NCI-H2227 (cell line): Measurements from ENCODE around the gene PDPK1.
"Not testable (repeated sequence)": the region's sequence is repeated elsewhere in the genome, so short reads cannot be mapped to it uniquely, and the experiment has no call there.

Source experiments
- DNase-seq: peaks from one replicate; lab custom pipeline; 2025; ENCODE audit not compliant: unreplicated experiment; lab: John Stamatoyannopoulos, UW

The PDPK1 gene

DNA sequence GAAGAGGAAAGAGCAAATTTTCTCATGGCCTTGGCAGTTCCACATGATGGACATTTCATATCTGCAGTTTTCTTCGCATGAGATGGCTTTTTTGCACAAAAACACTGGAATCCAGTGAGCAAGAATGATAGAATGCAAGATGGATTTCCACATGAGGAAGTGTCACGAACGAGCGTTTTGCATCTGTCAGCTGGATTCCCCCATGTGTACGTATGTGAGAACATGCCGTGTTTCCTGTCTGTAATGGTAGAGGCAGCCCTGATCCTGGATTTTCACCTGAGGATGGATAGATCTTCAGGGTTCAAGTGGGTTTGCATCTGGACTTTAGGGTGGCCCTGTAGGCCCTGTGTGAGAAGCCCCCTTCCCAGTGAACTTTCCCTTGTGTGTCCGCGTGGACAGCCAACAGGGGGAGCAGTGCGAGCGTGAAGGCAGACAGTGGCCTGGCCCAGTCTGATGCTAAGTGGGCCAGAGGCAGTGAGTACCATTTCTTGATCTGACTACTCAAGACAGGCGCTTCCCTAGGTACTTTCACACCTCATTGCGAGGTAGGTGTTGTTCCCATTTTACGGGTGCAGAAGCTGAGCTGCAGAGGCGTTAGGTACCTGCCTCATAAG is 2.1 kb downstream of the PDPK1 start:
- DNase-seq = peak; percentile 36

DNA sequence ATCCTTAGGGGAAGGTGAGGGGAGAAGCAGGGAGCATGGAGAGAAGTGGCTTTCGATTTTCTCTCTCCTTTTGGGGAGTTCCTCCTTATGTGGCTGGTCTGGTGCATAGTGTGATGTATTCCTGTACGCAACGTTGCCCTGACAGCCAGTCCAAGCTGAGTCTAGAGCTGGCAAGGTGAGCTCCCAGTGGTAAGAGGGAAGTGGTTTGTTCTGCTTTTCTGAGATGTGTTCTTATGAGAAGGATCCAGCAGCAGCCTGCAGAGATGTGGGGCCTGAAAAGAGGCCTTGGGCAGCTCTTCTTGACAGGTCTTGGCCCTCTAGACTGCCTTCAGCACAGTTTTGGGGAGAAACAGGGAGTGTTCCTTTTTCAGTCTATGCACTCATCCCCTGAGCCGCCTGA is 3.1 kb downstream of the PDPK1 start:
- not testable (repeated sequence) for DNase-seq

DNA sequence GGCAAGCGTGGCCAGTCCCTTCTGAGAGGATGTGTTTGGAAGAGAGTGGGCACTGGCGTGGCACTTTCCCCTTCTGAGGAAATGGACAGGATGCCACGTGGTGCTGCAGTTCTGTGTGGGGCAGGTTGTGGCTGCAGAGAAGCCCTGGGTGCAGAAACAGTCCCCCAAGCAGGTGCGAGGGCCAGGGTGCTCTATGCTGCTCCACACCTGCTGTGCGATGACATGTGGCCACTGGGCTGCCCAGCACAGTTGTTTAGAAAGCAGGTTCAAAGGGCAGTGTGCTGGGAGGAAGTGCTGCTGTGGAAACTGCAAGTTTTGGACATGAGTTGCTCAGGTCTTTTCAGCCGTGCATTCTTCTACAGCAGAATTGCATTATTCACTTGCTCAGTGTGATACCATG is 3.6 kb downstream of the PDPK1 start:
- not testable (repeated sequence) for DNase-seq

DNA sequence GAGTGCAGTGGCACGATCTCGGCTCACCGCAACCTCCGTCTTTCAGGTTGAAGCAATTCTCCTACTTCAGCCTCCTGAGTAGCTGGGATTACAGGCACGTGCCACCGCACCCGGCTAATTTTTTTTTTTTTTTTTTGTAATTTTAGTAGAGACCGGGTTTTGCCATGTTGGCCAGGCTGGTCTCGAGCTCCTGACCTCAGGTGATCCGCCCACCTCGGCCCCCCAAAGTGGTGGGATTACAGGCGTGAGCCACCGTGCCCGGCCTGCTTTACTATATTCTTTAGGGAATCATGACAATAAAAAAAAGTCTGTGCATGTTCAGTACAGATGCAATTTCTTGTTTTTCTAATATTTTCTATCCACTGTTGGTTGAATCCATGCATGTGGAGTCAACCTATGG is 6.0 kb downstream of the PDPK1 start:
- not testable (repeated sequence) for DNase-seq

DNA sequence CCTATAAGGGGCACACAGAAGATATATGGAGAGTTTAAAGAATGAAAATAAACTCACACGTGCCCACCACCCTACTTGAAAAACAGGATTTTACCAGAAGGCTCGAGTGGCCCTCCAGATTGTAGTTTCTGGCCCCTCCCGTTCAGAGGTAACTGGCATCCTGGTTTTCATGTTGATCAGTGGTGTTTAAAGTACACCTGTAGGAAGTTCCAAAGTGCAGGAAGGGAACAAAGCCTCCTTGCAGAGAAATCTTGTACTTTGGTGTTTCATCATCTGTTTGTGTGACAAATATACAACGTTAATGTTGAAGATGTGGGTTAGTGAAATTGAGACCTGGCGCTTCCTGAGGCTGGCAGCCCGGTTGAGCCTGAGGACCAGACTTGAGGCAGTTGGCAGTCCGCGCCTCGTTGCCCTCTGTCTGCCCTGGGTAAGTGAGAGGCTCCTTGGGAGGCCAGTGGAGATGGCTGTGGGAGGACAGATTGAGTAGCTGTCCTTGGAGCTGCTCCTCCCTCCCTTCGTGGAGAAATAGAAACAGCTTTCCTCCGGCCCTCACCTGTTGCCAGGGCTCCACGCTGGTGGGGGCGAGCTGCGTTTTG is 12.6 kb downstream of the PDPK1 start:
- not testable (repeated sequence) for DNase-seq

DNA sequence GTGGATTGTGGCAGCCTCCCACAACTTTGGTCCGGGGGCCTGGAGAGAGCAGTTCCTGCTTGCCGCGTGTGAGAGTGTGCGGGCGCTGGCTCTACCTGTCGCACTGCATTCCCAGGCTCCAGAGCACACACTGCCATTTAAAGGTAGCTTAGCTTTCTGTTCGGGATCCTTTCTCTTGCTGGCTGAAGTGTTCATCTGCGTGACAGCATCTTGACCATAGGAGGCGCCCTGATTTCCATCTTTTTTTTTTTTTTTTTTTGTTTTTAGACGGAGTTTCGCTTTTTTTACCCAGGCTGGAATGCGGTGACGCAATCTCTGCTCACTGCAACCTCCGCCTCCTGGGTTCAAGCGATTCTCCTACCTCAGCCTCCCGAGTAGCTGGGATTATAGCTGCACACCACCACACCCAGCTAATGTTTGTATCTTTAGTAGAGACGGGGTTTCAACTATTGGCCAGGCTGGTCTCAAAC is 13.6 kb downstream of the PDPK1 start:
- not testable (repeated sequence) for DNase-seq

DNA sequence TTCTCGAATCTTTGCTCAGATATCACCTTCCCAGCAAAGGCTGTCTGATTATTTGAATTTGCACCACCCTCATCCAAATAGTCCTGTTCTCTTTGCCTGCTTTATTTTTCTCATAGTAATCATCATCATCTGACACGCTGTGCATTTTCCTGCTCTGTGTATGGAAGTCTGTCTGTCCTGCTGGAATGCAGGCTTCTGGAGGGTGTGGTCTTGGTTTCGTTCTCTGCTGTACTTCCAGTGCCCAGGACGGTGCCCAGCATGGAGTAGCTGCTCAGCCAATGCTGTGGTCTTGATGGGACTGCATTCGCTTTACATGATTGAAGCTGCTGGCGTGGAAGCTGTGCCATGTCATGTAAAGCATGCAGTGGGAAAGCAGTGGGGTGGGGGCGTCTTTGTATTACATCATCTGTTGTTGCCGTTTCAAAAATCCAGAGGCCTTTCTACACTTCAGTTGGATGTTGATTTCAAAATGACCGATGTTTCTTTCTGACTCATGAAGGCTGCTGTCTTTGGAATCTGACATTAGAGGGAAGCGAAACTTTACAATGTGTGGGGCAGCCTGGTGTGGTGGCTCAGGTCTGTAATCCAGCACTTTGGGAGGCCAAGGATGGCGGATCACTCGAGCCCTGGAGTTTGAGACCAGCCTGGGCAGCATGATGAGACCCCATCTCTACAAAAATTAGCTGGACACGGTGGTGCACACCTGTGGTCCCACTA is 17.0 kb downstream of the PDPK1 start:
- not testable (repeated sequence) for DNase-seq

DNA sequence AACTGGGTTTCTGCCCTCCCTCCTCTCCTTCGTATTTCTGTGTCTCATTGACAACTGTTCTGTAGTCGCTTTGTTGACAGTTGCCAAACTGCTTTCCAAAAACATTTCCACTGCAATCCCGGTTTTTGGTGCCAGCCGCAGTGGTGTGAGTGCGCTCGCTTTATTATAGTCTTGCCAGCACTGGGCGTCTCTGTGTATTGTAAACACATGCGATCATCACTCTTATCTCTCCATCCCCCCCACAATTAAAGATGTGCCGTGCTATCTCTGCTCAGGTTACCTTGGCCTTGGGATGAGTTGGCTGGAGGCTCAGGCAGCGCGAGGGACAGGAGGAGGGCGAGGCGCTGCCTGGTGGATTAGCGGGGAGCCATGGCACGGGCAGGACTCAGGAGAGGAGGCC is 19.3 kb downstream of the PDPK1 start:
- not testable (repeated sequence) for DNase-seq

DNA sequence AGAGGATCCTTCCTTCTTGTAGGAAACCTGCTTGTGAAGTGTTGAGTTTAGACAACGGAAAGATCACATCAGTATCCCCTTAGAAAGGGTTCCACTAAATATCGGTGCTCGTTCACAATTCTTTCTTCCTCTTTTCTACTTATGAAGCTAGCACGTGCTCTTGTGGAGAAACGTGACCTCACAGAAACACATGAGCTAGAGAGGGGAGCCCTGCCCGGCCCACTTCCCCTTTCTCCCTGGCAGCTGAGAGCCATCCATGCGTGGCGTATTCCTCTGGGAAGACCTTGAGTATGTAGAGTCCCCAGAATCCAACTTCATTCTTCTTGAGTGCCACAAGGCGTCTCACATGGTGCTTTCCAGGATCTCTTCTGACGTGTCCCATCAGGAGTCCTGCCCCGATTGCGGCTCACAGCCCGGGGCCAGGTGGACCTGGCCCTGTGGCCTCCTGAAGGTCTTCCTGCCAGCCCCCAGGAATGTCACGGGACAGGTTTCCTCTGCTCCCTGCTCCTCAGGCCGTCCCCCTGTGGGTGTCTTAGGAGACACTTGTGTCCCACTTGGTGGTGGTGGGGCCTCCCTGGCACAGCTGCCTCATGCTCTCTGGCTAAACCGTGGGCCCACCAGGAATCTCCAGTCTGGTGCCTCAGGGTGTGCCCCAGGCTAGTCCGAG is 22.4 kb downstream of the PDPK1 start:
- DNase-seq = not testable (repeated sequence)

DNA sequence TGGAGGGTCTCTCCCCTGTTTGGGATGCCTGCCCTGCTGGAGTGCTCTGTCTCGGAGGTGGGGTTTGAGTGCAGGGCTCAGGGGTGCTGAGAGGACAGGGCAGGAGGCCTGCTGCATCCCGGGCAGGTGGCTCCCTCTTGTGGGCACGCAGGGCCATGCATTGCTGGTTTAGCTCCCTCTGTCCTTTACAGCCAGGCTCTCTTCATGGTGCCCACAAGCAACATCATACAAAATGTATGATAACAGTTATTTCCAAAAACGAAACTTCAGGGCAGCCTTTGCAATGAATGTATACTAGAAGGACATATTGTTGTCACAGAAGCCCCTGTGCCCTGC is 22.9 kb downstream of the PDPK1 start:
- DNase-seq = not testable (repeated sequence)

DNA sequence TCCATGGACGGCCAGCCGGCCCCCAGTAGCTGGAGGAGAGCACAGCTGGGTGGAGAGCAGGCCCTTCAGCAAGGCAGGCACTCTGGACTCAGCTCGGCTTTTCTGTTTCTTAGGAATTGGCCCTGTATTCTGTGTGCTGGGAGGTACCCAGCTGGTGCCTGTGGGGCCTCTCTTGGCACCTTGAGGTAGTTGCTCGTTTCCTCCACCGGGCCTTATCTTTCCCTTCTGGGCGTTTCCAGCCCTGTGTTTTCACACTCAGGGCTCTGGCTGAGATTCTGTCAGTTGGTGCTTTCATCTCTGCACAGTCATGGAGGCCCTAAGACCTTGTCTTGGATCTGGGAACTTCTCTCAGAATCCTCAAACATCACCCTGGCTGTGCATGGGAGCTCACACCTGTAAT is 29.7 kb downstream of the PDPK1 start:
- DNase-seq = not testable (repeated sequence)

DNA sequence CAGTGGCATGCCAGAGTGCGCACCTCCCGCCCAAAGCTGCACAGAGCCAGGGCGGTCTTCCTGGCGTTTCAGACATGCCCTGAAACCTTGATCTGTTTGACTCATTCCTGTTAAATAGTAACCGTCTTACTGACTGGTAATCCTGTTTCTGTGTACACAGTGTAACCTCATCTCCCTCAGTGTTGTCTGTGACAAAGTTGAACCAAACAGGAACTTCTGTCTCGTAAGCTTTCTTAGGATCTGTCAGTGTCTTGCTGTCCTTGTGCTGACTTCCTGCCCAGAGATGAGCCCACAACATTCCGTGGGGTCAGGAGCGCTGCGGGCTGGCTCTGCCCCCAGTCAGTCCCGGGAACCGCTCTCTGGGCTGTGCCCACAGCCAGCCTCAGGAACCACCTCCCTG is 30.8 kb downstream of the PDPK1 start:
- DNase-seq = not testable (repeated sequence)

DNA sequence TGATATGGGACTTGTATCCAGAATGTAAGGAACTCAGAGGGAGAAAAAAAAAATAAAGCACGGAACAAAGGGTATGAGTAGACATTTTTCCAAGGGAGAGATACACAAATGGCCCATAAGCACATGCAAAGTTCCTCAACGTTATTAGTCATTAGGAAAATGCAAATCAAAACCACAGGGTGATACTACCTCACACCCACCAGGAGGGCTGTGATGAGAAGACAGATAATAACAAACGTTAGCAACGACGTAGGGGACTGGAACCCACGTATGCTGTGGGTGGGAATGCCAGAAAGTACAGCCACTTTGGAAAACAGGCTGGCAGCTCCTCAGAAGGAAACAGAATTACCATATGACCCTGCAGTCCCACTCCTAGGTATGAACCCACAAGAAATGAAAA is 34.9 kb downstream of the PDPK1 start:
- DNase-seq = not testable (repeated sequence)

DNA sequence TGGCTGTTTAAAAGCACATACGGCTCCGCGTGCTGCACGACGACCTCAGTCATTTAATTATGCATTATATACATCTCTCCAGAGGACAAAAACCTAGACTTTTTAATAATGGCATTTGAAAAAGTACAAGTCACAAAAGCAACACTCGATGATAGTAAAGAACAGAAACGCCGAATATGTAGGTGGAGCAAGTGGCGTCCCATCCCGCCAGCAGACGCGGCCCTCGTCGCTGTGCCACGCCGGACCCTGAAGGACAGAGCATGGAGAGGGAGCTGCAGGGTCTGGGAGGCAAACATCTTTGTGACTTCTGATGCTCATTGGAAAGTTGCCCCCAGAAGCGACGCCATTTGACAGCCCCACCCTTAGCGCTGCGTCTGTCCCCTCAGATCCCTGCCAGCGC is 38.0 kb downstream of the PDPK1 start:
- DNase-seq = not testable (repeated sequence)

DNA sequence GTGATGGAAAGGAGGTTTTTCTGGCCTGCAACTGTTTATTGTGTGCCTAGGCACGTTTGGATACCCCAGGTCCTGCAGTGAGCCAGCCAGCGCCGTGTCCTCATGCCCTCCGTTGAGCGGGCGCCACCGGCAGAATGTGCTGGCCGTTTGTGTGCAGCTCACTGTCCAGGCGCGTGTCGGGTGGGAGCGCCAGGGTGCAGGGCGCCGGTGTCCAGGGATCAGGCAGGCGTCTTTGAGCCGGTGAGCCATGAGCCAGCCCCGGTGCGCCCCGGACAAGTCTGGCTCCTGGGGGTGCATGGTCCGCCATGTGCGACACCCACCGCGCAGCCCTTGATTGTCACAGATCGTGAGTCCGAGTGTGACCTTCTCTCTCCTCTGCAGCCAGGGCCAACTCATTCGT is 39.2 kb downstream of the PDPK1 start:
- DNase-seq = not testable (repeated sequence)

DNA sequence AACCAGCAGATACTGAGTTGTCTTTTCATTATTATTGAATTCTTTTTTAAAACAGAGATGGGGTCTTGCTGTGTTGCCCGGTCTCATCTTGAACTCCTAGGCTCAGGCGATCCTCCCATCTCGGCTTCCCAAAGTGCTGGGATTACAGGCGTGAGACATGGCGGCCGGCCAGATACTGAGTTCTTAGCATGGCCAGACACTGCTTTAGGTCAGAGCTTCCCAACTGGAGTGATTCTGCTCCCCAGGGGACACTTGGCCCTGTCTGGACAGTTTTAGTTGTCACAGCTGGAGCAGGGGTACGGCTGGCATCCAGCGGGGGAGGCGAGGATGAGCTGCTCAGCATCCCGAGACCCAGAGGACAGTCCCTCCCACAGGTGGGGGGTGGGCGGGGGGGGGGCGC is 41.1 kb downstream of the PDPK1 start:
- DNase-seq = not testable (repeated sequence)

DNA sequence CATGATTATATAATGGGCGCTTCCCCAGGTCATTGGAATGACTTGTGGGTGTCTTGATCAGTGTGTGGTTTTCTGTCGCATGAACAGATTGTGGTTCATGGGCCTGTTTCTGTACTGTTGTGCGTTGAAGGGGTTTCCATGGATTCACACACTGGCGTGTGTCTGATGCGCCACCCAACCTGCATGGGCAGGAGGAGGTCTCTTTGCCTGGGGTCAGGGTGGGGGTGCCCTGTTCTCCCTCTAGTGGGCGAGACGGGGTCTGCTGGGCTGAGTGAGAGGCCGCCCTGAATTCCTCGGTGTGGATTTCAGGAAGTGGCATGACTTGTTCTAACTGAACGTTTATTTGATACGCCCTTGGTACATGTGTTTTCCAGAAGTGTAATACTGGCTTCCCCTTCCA is 42.3 kb downstream of the PDPK1 start:
- not testable (repeated sequence) for DNase-seq

DNA sequence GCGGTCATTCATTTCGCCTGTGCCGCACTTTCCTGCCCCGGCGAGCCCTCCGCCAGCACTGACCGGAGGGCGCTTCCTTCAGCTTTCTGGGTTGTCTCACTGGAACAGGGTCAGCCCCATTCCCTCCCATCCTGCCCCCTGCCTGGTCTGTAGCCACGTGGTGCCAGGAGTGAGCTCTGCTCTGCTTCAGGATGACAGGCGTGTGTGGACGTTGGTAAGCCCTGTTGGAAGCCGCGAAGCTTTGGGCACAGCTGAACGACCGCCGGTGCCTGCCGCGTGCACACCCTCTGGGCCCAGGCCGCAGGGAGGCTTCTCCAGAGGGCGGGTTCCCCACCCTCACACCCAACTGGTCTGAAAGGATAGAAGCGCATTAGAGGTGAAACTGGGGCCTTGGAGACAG is 43.0 kb downstream of the PDPK1 start:
- DNase-seq = not testable (repeated sequence)

DNA sequence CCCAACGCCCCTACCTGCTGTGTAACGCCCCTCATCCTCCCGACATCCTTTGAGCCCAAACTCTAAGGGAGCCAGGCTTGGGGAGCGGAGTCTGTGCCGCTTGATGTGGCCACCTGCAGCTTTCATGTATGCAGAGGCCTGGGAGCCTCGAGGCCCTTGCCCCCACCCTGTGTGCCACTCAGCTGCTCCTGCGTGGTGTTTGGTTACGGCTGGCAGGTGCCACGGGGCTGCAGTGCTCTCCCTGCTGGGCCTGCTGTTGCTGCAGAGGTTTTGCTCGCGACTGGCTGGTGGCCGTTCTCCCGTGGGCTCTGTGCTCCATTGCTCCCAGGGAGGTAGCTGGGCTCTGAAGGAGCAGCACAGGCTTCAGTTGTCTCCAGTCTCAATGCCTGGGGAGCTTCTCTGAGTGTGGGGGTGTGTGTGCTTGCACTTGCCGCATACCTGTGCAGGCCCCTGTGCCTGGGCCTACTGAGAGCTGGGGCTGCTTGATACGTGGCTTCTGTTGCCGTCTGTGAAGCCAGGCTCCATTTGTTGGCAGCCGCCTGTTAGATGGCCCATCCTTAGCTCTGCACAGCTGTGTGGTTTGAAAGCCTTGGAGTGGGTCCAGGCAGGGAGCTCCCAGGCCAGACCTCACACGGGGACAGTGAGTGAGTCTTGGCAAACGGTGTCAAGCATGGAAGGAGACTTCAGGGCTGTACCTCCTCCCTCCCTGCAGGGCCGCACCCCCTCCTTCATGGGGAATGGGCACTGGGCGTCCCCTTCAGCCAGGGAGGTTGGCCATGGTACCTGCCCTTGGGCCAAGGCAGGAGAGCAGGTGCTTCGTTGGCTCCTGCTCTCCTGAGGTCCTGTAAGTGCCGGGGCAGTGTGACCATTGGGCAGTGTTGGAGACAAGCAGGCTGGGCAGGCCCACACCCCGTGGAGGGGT is 47.2 kb downstream of the PDPK1 start:
- DNase-seq = no peak

DNA sequence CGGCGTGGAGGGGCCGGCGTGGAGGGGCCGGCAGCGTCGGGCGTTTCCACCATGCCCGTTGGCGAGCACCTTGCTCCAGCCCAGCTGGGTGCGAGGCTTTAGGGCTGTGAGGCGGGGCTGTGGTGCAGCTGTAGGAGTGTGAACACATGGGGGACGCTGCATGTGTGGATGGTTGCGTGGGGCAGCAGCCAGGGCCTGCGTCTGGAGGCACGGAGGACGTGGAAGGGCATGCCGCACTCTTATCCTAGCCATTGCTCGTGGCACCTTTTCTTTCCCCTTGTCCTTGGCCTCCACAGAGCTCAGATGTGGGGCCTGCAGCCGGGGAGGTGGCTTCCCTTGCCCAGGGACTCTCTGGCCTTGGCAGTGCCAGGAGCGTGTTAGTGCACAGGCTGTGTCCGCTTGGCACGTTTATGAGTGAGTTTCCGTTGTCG is 47.8 kb downstream of the PDPK1 start:
- no peak for DNase-seq

DNA sequence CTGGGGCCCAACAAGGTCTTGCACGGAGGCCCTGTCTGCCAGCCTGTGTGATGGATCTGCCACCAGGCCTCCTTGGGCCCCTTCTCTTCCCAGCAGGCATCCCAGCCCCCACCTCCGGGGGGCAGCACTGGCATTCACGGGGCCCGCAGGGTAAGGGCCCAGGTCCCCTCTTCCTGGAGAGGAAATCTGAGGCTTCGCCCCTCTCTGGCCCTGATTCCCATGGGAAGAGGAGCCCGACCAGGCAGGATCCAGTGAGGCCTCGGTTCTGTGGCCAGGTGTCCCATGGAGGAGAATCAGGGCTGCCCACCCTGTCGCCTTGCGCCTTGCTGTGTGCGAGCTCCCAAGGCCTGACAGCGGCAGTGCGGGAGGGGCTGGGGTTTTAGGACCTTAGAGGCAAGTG is 48.4 kb downstream of the PDPK1 start:
- DNase-seq = no peak
